Tibial artery (tissue), 4 donors: ENCODE results near the gene BRD2.
"Not testable (repeated sequence)": the region's sequence is repeated elsewhere in the genome, so short reads cannot be mapped to it uniquely, and the experiment has no call there.

Experiments used
- DNase-seq, 2 donors: peaks; one replicate each; pipeline ENCODE4 v3.0.0-alpha.2; 2019
- H3K27ac ChIP-seq, 2 donors: fragments of 200-600 bp; sonication (generic) in 1 of 2; 1 replicate in 1 of 2; 2 replicates in 1 of 2; pipeline ENCODE4 v1.5.1; 2018 to 2019; ENCODE audit warnings: mild to moderate bottlenecking in 1 of 2
- H3K27me3 ChIP-seq, 2 donors: fragments of 200-600 bp; sonication (generic) in 1 of 2; one replicate each; pipeline versions ENCODE4 v1.5.1 to v1.6.0; 2016 to 2019
- H3K36me3 ChIP-seq, 3 donors: fragments of 200-600 bp; sonication (generic) in 2 of 3; one replicate each; pipeline ENCODE4 v1.5.1; 2016 to 2019; ENCODE audit warnings: mild to moderate bottlenecking in 2 of 3
- H3K4me1 ChIP-seq, 4 donors: fragments of 200-600 bp; sonication (generic) in 2 of 4; 1 replicate in 3 of 4; 2 replicates in 1 of 4; pipeline ENCODE4 v1.5.1; 2016 to 2019
- H3K4me3 ChIP-seq, 2 donors: fragments of 200-600 bp; sonication (generic) in 1 of 2; 1 replicate in 1 of 2; 2 replicates in 1 of 2; pipeline ENCODE4 v1.5.1; 2018 to 2019; ENCODE audit warnings: mild to moderate bottlenecking in 2 of 2
- H3K9me3 ChIP-seq, 3 donors: fragments of 200-600 bp; sonication (generic) in 1 of 3; one replicate each; pipeline ENCODE4 v1.5.1; 2016 to 2019
- CTCF ChIP-seq, 2 experiments: fragments of 200-600 bp in 1 of 2; fragments of 450-650 bp in 1 of 2; IDR thresholded peaks; one replicate each; pipeline ENCODE4 v1.5.1; 2017 to 2019; ENCODE audit warnings: antibody characterized with exemption in 2 of 2, mild to moderate bottlenecking in 1 of 2, moderate library complexity in 1 of 2
- intact Hi-C: fragments of 100-400 bp; cut with DNase I; formaldehyde crosslinking; loops from one replicate; pipeline ENCODE4 v1.15.0; 2023; ENCODE audit warnings: low total_unique reads

BRD2 gene

GRCh38 chr6:32940656-32941213, 27.7 kb upstream of the BRD2 start, which contains the start of gene HLA-DMB:
TSS of gene HLA-DMB (minus strand) at chr6:32941028. CDS start at chr6:32940807, 221 bp downstream.
- H3K36me3 ChIP-seq: no peaks in the 10 kb centered on the region
- H3K4me3 ChIP-seq: peak within 1 kb of the TSS; percentile 38 to 41
- peak within 1 kb of the TSS in 1 of 2 donors; percentile 11 for H3K27ac ChIP-seq
- H3K4me1 ChIP-seq: peaks cover 0 to 9% (median 3%) of the 10 kb centered on the region in 4 donors
- intact Hi-C loops: loop anchor here (2.0 kb wide), 1 partner anchor 42 kb away; no protein-coding TSS in a partner anchor
- no peak for TF ChIP-seq CTCF (IDR thresholded peaks at IDR 0.05)
- DNase-seq: peak in 1 of 2 donors; percentile 62
- H3K9me3 ChIP-seq: no peaks in the 10 kb centered on the region
- H3K27me3 ChIP-seq: peaks cover 0 to 10% of the 10 kb centered on the region in 2 donors

DNA sequence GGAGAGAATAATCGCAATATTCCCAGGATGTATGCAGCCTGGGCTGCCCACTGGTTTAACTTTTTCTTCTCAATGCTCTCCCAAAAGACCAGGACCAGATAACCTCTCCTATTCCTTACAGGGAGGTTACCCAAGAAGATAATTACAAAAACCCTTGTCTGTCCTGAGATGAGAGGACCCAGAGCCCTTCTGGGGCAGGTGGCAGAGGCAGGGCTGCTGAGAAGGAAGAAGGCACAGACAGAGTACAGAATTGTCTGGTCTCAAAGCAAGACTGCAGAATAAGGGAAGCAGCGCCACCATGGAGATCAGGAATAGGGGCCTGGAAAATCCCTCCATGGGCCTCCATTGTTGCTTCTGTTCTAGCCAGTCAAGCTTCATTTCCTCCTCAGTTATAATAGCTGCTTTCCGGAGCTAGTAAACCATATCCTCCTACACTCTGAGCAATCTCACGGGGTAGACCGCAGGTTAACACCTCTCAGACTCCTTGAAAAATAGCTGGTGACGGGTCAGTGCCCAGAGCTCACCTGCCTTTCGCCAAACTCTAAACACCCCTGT, 27.1 kb upstream of the BRD2 start:
- DNase-seq: no peak
- TF ChIP-seq CTCF (IDR thresholded peaks at IDR 0.05): no peak
- Histone ChIP-seq H3K9me3 (peaks cover 0 to 3% (median 0%) of the 10 kb centered on the region in 3 donors), H3K27me3 (peaks cover 0 to 10% of the 10 kb centered on the region in 2 donors), H3K4me3 (no peak overlapping the region), H3K36me3 (no peaks in the 10 kb centered on the region), H3K27ac (no peak overlapping the region), H3K4me1 (peaks cover 0 to 9% (median 3%) of the 10 kb centered on the region in 4 donors)
- intact Hi-C loops: loop anchor here (2.0 kb wide), 1 partner anchor 42 kb away; no protein-coding TSS in a partner anchor

DNA sequence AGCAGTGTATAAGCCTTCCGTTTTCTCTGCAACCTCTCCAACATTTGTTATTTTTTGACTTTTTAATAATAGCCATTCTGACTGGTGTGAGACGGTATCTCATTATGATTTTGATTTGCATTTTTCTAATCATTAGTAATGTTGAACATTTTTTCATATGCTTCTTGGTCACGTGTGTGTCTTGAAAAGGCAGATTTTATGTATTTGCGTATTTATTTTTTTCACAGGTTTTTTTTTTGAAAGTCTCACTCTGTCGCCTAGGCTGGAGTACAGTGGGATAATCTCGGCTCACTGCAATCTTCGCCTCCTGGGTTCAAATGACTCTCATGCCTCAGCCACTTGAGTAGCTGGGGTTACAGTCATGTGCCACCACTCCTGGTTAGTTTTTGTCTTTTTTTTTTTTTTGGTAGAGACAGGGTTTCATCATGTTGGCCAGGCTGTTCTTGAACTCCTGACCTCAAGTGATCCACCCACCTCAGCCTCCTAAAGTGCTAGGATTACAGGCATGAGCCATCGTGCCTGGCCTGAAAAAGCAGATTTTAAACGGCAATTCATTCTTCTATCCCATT, 25.8 kb upstream of the BRD2 start:
- DNase-seq, H3K27ac ChIP-seq, H3K36me3 ChIP-seq, H3K4me1 ChIP-seq, H3K9me3 ChIP-seq, H3K4me3 ChIP-seq, intact Hi-C loops, H3K27me3 ChIP-seq: not testable (repeated sequence)

DNA sequence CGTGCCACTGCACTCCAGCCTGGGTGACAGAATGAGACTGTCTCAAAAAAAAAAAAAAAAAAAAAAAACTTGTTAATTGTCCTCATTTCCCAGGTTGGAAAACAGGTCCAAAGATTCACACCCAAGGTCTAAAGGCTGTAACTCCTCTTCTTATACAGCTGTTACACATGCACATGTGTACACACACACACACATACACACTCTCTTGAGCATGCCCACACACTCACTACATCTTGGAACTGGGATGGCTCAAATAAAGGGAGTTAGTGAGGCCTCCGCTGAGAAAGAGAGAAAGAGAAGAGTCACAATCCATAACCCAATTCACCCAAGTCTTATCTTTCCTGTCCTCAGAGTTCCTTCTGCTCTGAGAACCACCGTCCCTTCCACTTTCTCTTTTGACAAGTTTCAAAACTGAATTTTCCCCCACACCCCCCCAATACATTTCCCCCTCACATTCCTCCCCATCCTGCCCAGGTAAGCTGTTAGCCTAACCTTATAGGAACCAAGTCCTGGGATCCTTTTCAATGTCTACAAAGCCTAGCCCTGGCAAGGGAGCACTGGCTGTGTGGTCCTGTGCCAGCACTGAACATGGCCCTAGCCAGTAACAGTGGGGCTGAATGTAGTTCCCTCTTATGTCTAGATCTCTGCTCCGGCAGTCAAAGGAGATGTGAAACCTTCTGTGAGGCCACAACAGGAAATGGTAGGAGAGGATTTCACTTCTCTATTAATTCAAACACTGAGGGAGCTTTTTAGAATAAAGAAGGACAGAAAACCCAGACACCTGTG, 24.3 kb upstream of the BRD2 start:
- DNase-seq: peak in 1 of 2 donors; percentile 49
- Histone ChIP-seq H3K4me1 (peaks cover 0 to 9% (median 3%) of the 10 kb centered on the region in 4 donors), H3K36me3 (no peaks in the 10 kb centered on the region), H3K9me3 (peaks cover 0 to 3% (median 0%) of the 10 kb centered on the region in 3 donors), H3K4me3 (no peak overlapping the region), H3K27ac (no peak overlapping the region), H3K27me3 (peaks cover 0 to 5% of the 10 kb centered on the region in 2 donors)
- intact Hi-C loops: no loop called here
- no peak for TF ChIP-seq CTCF (IDR thresholded peaks at IDR 0.05)

- intact Hi-C loops: no loop called here
- peaks cover 0 to 3% (median 0%) of the 10 kb centered on the region in 3 donors for H3K9me3 ChIP-seq
- no peak overlapping the region for H3K27ac ChIP-seq
- no peak for DNase-seq
- H3K4me1 ChIP-seq: peaks cover 0 to 9% (median 3%) of the 10 kb centered on the region in 4 donors
- H3K36me3 ChIP-seq: no peaks in the 10 kb centered on the region
- H3K27me3 ChIP-seq: peaks cover 0 to 3% of the 10 kb centered on the region in 2 donors
- TF ChIP-seq CTCF (IDR thresholded peaks at IDR 0.05): no peak
- H3K4me3 ChIP-seq: no peak overlapping the region
Observed at GRCh38 chr6:32945108-32945760, 23.2 kb upstream of the BRD2 start.
